Measurements from ENCODE around the gene UCK2. TPM values are rescaled to one million over a fixed set of nuclear protein-coding genes. Genes with fewer than 3 reads are reported as not detected.
"Not testable (repeated sequence)": the region's sequence is repeated elsewhere in the genome, so short reads cannot be mapped to it uniquely, and the experiment has no call there.

UCK2 gene
- total RNA-seq (2014; rRNA removed; shearing (Covaris generic)) = 84.2 and 85.0 TPM in 2 replicates

DNA sequence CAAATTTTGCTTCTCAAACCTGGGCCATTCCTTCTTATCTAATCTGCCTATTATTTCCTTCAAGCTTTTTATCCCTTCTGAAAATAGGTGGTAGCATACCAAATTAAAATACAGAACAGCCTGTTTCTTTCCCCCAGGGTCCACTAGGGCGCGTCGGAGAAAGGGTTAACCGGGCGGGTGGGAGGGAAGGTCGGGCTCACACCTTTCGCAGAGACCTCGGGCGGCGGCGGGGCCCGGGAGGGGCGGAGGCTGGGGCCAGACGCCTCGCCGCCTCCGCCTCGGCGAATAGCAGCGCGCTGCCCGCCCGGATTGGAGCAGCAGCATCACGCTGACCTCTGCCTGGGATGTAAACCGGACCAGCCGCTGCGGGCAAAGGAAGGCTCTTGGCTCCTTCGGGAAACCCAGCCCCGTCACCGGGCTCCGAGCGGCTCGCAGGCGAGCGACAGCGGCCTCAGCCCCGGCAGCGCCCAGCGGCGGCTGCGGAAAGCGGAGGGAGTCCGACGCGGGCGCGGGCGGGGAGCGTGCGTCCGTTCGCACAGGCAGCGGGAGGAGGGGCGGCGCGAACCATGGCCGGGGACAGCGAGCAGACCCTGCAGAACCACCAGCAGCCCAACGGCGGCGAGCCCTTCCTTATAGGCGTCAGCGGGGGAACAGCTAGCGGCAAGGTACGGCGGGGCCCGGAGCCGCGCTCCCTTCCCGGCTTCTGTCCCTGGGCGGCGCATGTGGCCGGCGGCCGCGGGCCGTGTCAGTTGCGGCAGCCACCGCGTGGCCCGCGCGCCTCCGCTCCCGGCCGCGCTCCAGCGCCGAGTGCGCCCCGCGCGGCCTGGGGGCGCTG lies at the start of gene UCK2:
TSS of gene UCK2 (plus strand) at position 347 of the 835 bp plus-strand sequence. CDS start at position 567, 220 bp downstream.
- H3K9me3 ChIP-seq (replicated peaks) = no peaks in the 10 kb centered on the region
- H3K4me3 ChIP-seq = peak within 1 kb of the TSS; percentile 97
- peaks cover 10% of the 10 kb centered on the region for H3K4me1 ChIP-seq
- H3K36me3 ChIP-seq = no peaks in the 10 kb centered on the region; the same call in 1 of the 2 replicates
- H3K27ac ChIP-seq = peak within 1 kb of the TSS; percentile 92
- H3K27me3 ChIP-seq = no peaks in the 10 kb centered on the region
- peak; percentile 80 to 81 for DNase-seq

DNA sequence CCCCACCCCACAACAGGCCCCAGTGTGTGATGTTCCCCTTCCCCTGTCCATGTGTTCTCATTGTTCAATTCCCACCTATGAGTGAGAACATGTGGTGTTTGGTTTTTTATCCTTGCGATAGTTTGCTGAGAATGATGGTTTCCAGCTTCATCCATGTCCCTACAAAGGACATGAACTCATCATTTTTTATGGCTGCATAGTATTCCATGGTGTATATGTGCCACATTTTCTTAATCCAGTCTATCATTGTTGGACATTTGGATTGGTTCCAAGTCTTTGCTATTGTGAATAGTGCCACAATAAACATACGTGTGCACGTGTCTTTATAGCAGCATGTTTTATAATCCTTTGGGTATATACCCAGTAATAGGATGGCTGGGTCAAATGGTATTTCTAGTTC lies 49.2 kb upstream of the UCK2 start:
- not testable (repeated sequence) for H3K4me1 ChIP-seq; DNase-seq; H3K9me3 ChIP-seq (replicated peaks); H3K4me3 ChIP-seq; H3K27me3 ChIP-seq; H3K27ac ChIP-seq; H3K36me3 ChIP-seq

- H3K4me1 ChIP-seq; DNase-seq; H3K27ac ChIP-seq; H3K36me3 ChIP-seq; H3K9me3 ChIP-seq (replicated peaks); H3K27me3 ChIP-seq; H3K4me3 ChIP-seq: not testable (repeated sequence)
Observed at GRCh38 chr1:165783519-165783918, 43.9 kb upstream of the UCK2 start.

DNA sequence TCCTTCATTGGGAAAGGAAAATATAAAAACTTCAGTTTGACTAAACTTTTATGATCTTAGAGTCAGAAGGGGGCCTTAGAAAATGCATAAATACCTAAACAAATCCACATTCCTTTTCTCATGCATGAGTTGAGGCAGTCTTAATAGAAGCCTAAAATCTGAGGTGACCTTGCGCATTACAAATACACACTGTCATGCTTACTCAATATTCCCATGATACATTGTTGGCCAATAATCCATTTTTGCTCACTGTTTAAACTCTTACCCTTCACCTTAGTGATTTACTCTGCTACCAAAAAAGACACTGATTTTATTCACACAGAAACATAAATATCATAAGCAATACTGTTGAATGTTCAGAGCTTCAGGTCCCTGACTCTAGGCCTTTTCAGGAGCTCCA lies 39.7 kb upstream of the UCK2 start:
- Histone ChIP-seq H3K27me3 (no peaks in the 10 kb centered on the region), H3K27ac (no peak overlapping the region), H3K36me3 (no peaks in the 10 kb centered on the region), H3K4me1 (no peaks in the 10 kb centered on the region), H3K4me3 (no peak overlapping the region), H3K9me3 (replicated peaks) (no peaks in the 10 kb centered on the region)
- DNase-seq = no peak

- no peak for DNase-seq
- no peaks in the 10 kb centered on the region for H3K4me1 ChIP-seq
- no peak overlapping the region for H3K4me3 ChIP-seq
- H3K27me3 ChIP-seq = no peaks in the 10 kb centered on the region
- H3K36me3 ChIP-seq = no peaks in the 10 kb centered on the region
- no peak overlapping the region for H3K27ac ChIP-seq
- no peaks in the 10 kb centered on the region for H3K9me3 ChIP-seq (replicated peaks)
Observed at GRCh38 chr1:165793951-165794350, 33.5 kb upstream of the UCK2 start.

DNA sequence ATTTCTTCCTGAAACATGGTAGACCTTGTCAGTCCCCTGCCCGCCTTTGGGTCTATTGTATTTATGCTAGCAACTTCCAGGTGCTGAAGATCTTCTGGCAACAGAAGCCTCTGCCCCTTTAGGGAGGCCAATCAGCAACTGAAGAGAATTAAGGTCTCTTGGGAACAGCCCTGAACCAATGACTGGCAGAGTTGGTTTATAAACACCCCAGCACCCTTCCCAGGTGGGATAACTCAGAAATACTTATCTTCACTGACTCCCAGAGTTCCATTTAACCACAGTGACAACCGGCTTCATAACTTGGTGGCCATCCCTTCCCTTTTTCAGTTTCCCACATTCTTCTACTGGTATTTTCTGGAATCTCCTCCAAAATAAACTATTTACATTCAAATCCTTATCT lies 31.5 kb upstream of the UCK2 start:
- H3K27ac ChIP-seq = no peak overlapping the region
- H3K36me3 ChIP-seq = no peaks in the 10 kb centered on the region
- H3K4me1 ChIP-seq = no peaks in the 10 kb centered on the region
- no peak overlapping the region for H3K4me3 ChIP-seq
- H3K27me3 ChIP-seq = no peaks in the 10 kb centered on the region
- H3K9me3 ChIP-seq (replicated peaks) = no peaks in the 10 kb centered on the region
- DNase-seq = no peak

DNA sequence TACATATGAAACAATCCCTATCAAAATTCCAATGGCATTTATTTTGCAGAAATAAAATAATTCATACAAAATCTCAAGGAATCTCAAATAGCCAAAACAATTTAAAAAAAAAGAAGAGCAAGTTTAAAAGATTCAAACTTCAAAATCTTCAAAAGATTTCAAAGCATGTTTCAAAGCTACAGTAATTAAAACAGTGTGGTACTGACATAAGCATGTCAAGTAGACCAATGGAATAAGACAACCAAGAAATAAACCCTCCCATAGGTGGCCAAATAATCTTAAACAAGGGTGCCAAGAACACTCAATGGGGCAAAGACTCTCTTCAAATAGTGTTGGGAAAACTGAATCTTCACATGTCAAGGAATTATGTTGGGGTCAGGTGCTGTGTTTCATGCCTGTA lies 28.0 kb upstream of the UCK2 start:
- H3K27ac ChIP-seq = no peak overlapping the region
- H3K27me3 ChIP-seq = no peaks in the 10 kb centered on the region
- H3K4me3 ChIP-seq = no peak overlapping the region
- no peak for DNase-seq
- H3K4me1 ChIP-seq = no peaks in the 10 kb centered on the region
- no peaks in the 10 kb centered on the region for H3K36me3 ChIP-seq
- H3K9me3 ChIP-seq (replicated peaks) = no peaks in the 10 kb centered on the region

DNA sequence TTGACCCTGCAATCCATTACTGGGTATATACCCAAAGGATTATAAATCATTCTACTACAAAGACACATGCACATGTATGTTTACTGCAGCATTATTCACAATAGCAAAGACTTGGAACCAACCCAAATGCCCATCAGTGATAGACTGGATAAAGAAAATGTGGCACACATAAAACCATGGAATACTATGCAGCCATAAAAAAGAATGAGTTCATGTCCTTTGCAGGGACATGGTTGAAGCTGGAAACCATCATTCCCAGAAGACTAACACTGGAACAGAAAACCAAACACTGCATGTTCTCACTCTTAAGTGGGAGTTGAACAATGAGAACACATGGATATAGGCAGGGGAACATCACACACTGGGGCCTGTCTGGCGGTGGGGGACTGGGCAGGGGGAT lies 22.9 kb upstream of the UCK2 start:
- H3K4me1 ChIP-seq; H3K9me3 ChIP-seq (replicated peaks); H3K27ac ChIP-seq; H3K36me3 ChIP-seq; DNase-seq; H3K4me3 ChIP-seq; H3K27me3 ChIP-seq: not testable (repeated sequence)

DNA sequence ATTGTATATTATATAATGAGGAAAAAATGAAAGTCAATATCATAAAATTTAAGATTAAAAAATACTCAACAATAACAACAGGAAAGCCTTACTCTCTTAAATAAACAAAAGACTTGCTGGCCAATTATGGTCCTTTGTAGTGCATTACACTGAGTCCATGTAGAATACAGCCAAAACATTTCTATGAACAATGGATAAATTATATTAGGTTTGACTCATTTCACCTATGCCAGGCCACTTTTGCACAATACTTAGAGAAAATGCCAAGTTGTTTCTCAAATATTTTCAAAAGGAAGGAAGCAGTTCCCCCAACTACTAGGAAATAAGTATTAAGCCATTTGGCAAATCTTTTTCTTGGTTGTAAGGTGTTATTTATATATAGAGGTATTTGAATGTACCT lies 19.8 kb upstream of the UCK2 start:
- no peak overlapping the region for H3K27ac ChIP-seq
- H3K4me3 ChIP-seq = no peak overlapping the region
- DNase-seq = no peak
- no peaks in the 10 kb centered on the region for H3K27me3 ChIP-seq
- no peaks in the 10 kb centered on the region for H3K4me1 ChIP-seq
- H3K36me3 ChIP-seq = no peaks in the 10 kb centered on the region
- no peaks in the 10 kb centered on the region for H3K9me3 ChIP-seq (replicated peaks)

GRCh38 chr1:165815725-165816124 lies 11.7 kb upstream of the UCK2 start:
- Histone ChIP-seq H3K27ac (no peak overlapping the region), H3K27me3 (no peaks in the 10 kb centered on the region), H3K4me3 (no peak overlapping the region), H3K36me3 (no peaks in the 10 kb centered on the region), H3K4me1 (peaks cover 8% of the 10 kb centered on the region), H3K9me3 (replicated peaks) (no peaks in the 10 kb centered on the region)
- DNase-seq = peak; percentile 18 to 25

DNA sequence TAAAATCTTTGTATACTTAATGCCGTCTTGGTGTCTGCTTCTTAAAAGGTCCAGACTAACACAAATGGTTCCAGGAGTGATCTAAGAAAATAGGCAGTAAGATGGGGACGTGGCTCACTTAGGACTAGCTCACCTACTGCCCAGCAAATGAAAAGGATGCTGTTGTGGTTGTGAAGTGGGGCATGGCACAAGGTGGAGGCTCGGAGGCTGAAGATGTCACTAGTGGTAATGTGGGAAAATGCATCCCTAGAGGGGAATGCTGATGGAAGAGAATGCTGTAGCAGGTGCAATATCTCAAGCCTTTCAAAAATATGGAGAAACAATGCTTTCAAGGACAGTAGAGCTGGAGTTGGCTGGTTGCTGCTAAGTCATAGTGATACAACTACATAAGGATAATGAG lies 11.3 kb upstream of the UCK2 start:
- DNase-seq = no peak
- H3K36me3 ChIP-seq = no peaks in the 10 kb centered on the region
- H3K4me3 ChIP-seq = no peak overlapping the region
- no peak overlapping the region for H3K27ac ChIP-seq
- H3K27me3 ChIP-seq = no peaks in the 10 kb centered on the region
- no peaks in the 10 kb centered on the region for H3K9me3 ChIP-seq (replicated peaks)
- peaks cover 8% of the 10 kb centered on the region for H3K4me1 ChIP-seq

GRCh38 chr1:165816826-165817497 lies 10.5 kb upstream of the UCK2 start:
- DNase-seq = no peak
- Histone ChIP-seq H3K27ac (no peak overlapping the region), H3K4me3 (no peak overlapping the region), H3K27me3 (no peaks in the 10 kb centered on the region), H3K36me3 (no peaks in the 10 kb centered on the region), H3K4me1 (peaks cover 8% of the 10 kb centered on the region), H3K9me3 (replicated peaks) (no peaks in the 10 kb centered on the region)

DNA sequence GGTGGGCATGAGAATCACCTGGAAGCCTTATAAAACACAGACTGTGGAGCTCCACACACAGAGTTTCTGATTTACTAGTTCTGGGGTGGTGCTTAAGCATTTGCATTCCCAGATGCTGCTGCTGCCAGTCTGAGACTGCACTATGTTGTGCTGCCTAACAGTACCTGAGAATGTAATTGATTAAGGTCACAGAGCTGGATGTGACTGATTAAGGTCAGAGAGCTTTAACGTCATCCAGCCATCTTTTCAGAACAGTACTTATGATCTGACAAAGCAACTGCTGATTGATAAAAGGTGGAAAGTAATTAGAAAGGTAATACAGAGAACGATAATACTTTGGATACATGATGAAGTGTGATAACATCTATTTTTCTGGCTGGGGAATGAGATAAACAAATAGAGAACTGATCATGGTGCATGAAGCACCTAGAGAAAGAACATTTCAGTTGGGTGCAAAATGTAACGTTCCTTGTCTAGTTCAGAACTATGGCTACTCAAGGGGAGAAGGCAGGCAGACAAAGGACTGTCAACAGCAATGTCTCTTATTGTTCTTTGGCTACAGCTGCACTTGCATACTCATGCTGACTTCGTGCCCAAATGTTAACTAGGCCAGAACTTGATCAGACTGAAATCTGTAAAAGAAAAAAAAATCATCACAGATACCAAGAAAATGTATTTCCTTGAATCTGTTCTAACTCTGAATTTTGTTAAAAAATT lies 3.7 kb upstream of the UCK2 start:
- H3K4me1 ChIP-seq = peaks cover 10% of the 10 kb centered on the region
- no peak overlapping the region for H3K27ac ChIP-seq
- H3K4me3 ChIP-seq = no peak overlapping the region
- H3K9me3 ChIP-seq (replicated peaks) = no peaks in the 10 kb centered on the region
- no peaks in the 10 kb centered on the region for H3K27me3 ChIP-seq
- DNase-seq = no peak
- no peaks in the 10 kb centered on the region for H3K36me3 ChIP-seq

DNA sequence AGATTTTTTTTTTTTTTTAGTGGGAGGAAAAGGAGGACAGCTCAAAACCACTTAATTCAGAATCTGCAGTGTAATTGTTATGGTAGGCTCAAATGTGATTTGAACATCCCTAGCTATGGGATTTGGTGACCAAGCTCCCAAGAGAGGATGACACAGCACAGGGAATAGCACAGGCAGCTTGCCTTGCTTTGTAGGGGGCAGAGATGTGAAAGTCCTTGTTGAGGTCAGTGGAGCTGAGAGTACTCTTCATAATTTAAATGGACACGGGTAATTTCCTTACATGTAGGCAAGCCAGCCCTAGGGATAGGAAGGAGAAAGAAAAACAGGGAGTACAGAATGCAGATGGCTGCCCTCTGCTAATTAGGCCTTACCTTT lies 3.2 kb upstream of the UCK2 start:
- H3K4me1 ChIP-seq = peaks cover 10% of the 10 kb centered on the region
- no peak overlapping the region for H3K27ac ChIP-seq
- H3K27me3 ChIP-seq = no peaks in the 10 kb centered on the region
- no peaks in the 10 kb centered on the region for H3K9me3 ChIP-seq (replicated peaks)
- peak; percentile 20 to 52 for DNase-seq
- no peak overlapping the region for H3K4me3 ChIP-seq
- H3K36me3 ChIP-seq = no peaks in the 10 kb centered on the region

Data from SJCRH30 (cell line).